SK-N-MC (cell line): ENCODE measurements around the gene CYFIP2.

Experiments
- EZH2 ChIP-seq: fragments of 200-600 bp; sonication (generic); IDR thresholded peaks from one replicate; pipeline ENCODE4 v1.6.1; 2017; ENCODE audit warnings: antibody characterized with exemption
- POLR2AphosphoS5 ChIP-seq: IDR thresholded peaks from 2 replicates; pipeline ENCODE4 v1.6.1; 2012; ENCODE audit warnings: mild to moderate bottlenecking, low read depth, low read length, borderline replicate concordance

GRCh38 chr5:157301066-157301465 lies 35.1 kb downstream of the CYFIP2 start:
- no peak for TF ChIP-seq EZH2
- no peak for TF ChIP-seq POLR2AphosphoS5
